OCI-LY1 (cell line): ENCODE measurements around the gene IST1.

Experiments used
- H2AFZ ChIP-seq: fragments of 200-600 bp; sonication (generic), shearing (Covaris generic); 2 replicates; pipeline ENCODE4 v1.6.0; 2014; ENCODE audit warnings: antibody characterized with exemption, mild to moderate bottlenecking, low read length
- H3F3A ChIP-seq: fragments of 200-600 bp; sonication (generic), shearing (Covaris generic); 2 replicates; pipeline ENCODE4 v1.6.0; 2014; ENCODE audit warnings: mild to moderate bottlenecking, antibody characterized with exemption, low read length, moderate library complexity; ENCODE audit not compliant: insufficient read depth
- H3K27ac ChIP-seq: fragments of 200-600 bp; sonication (generic); 2 replicates; pipeline ENCODE4 v1.5.1; 2014; ENCODE audit warnings: low read length, mixed run types, mild to moderate bottlenecking, low read depth; ENCODE audit not compliant: poor library complexity, severe bottlenecking
- H3K27me3 ChIP-seq: fragments of 200-600 bp; sonication (generic); 2 replicates; pipeline ENCODE4 v1.6.0; 2014; ENCODE audit warnings: antibody characterized with exemption, mild to moderate bottlenecking, low read length, moderate library complexity; ENCODE audit not compliant: insufficient read depth
- H3K36me3 ChIP-seq: fragments of 200-600 bp; sonication (generic); 2 replicates; pipeline ENCODE4 v1.6.1; 2014; ENCODE audit warnings: mild to moderate bottlenecking, antibody characterized with exemption, low read length, moderate library complexity, mixed read lengths; ENCODE audit not compliant: insufficient read depth
- H3K4me1 ChIP-seq: fragments of 200-600 bp; sonication (generic); 2 replicates; pipeline ENCODE4 v1.5.1; 2014; ENCODE audit warnings: mild to moderate bottlenecking, low read length, moderate library complexity; ENCODE audit not compliant: insufficient read depth, severe bottlenecking
- H3K4me2 ChIP-seq: fragments of 200-600 bp; sonication (generic), shearing (Covaris generic); 2 replicates; pipeline ENCODE4 v1.6.1; 2014; ENCODE audit warnings: low read length
- H3K4me3 ChIP-seq: fragments of 200-600 bp; sonication (generic); 2 replicates; pipeline ENCODE4 v1.5.1; 2014; ENCODE audit warnings: low read length, low read depth, mild to moderate bottlenecking, mixed read lengths; ENCODE audit not compliant: poor library complexity, severe bottlenecking
- H3K79me2 ChIP-seq: fragments of 200-600 bp; shearing (Covaris generic); 2 replicates; pipeline ENCODE4 v1.6.1; 2016; ENCODE audit warnings: mixed run types, low read length, mixed read lengths; ENCODE audit not compliant: insufficient read depth
- H3K9ac ChIP-seq: fragments of 200-600 bp; sonication (generic), shearing (Covaris generic); 2 replicates; pipeline ENCODE4 v1.6.1; 2014; ENCODE audit warnings: mild to moderate bottlenecking, low read length, mixed read lengths
- H3K9me2 ChIP-seq: fragments of 200-600 bp; sonication (generic), shearing (Covaris generic); 2 replicates; pipeline ENCODE4 v1.6.1; 2014; ENCODE audit warnings: low read depth, mild to moderate bottlenecking, low read length, mixed read lengths
- H3K9me3 ChIP-seq: fragments of 200-600 bp; shearing (Covaris generic); 2 replicates; pipeline ENCODE4 v1.6.1; 2014; ENCODE audit warnings: low read length, mixed read lengths
- H4K20me1 ChIP-seq: fragments of 200-600 bp; sonication (generic), shearing (Covaris generic); 2 replicates; pipeline ENCODE4 v1.6.0; 2016; ENCODE audit warnings: mild to moderate bottlenecking, low read length; ENCODE audit not compliant: insufficient read depth
- CTCF ChIP-seq: fragments of 200-600 bp; sonication (generic), shearing (Covaris generic); IDR thresholded peaks from 2 replicates; pipeline ENCODE4 v1.5.1; 2017; ENCODE audit warnings: mild to moderate bottlenecking, antibody characterized with exemption, low read length, moderate library complexity, mixed read lengths
- EZH2 ChIP-seq: fragments of 200-600 bp; sonication (generic), shearing (Covaris generic); IDR thresholded peaks from 2 replicates; pipeline ENCODE4 v1.8.0; 2017; ENCODE audit warnings: borderline replicate concordance, mixed run types, mild to moderate bottlenecking, antibody characterized with exemption, low read length, moderate library complexity, mixed read lengths

The IST1 gene

GRCh38 chr16:71924710-71925109 is 29.4 kb downstream of the IST1 start:
- no peaks in the 10 kb centered on the region for H3K4me1 ChIP-seq
- no peak overlapping the region for H3K9ac ChIP-seq
- H3K27ac ChIP-seq, result no peak overlapping the region
- no peaks in the 10 kb centered on the region for H3K9me3 ChIP-seq
- no peak for TF ChIP-seq CTCF
- TF ChIP-seq EZH2, result no peak
- no peaks in the 10 kb centered on the region for H4K20me1 ChIP-seq
- H3K27me3 ChIP-seq, result no peaks in the 10 kb centered on the region
- no peak overlapping the region for H3K4me3 ChIP-seq
- H3K9me2 ChIP-seq, result no peaks in the 10 kb centered on the region
- peaks cover 98% of the 10 kb centered on the region for H3K36me3 ChIP-seq
- H2AFZ ChIP-seq, result no peak overlapping the region
- H3K4me2 ChIP-seq, result no peak overlapping the region
- no peaks in the 10 kb centered on the region for H3K79me2 ChIP-seq
- H3F3A ChIP-seq, result no peaks in the 10 kb centered on the region

GRCh38 chr16:71927383-71927782 is 32.1 kb downstream of the IST1 start:
- Histone ChIP-seq H3K4me1 (no peaks in the 10 kb centered on the region), H3K9ac (no peak overlapping the region), H4K20me1 (peaks cover 3% of the 10 kb centered on the region; the same call in 1 of the 2 replicates), H2AFZ (no peak overlapping the region), H3K36me3 (peaks cover 92% of the 10 kb centered on the region), H3K9me3 (no peaks in the 10 kb centered on the region), H3K4me2 (no peak overlapping the region), H3K9me2 (no peaks in the 10 kb centered on the region), H3K27me3 (no peaks in the 10 kb centered on the region), H3K27ac (no peak overlapping the region), H3K4me3 (no peak overlapping the region), H3F3A (no peaks in the 10 kb centered on the region), H3K79me2 (0 out of 2 replicates have a peak, but pooled peaks cover 2% of the 10 kb centered on the region)
- TF ChIP-seq CTCF (no peak), EZH2 (no peak)

GRCh38 chr16:71927787-71928186 is 32.5 kb downstream of the IST1 start:
- Histone ChIP-seq H3F3A (no peaks in the 10 kb centered on the region), H4K20me1 (peaks cover 3% of the 10 kb centered on the region; the same call in 1 of the 2 replicates)
- TF ChIP-seq CTCF, result no peak

More at GRCh38 chr16:71927787-71928186, 32.5 kb downstream of the IST1 start:
- Histone ChIP-seq H3K4me2 (no peak overlapping the region), H3K4me1 (no peaks in the 10 kb centered on the region), H3K9ac (no peak overlapping the region), H3K36me3 (peaks cover 89% of the 10 kb centered on the region), H3K9me2 (no peaks in the 10 kb centered on the region), H3K9me3 (no peaks in the 10 kb centered on the region), H2AFZ (no peak overlapping the region), H3K79me2 (0 out of 2 replicates have a peak, but pooled peaks cover 2% of the 10 kb centered on the region), H3K4me3 (no peak overlapping the region), H3K27ac (no peak overlapping the region), H3K27me3 (no peaks in the 10 kb centered on the region)
